Measurements from ENCODE around the gene BEND6.

DNA sequence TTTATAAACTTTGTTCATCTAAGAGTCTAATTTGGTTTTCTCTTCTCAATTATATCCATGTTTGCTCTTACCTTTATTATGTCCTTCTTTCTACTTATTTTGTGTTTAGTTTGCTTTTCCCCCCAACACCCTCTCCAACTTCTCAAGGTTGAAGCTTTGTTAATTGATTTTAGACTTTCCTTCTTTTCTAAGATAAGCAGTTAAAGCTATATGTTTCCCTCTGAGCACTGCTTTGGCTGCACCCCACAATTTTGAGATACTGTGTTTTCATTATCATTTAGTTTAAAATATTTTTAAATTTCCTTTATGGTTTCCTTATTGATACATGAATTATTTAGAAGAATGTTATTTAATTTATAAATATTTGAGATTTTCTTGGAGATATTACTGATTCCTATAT is 13.9 kb upstream of the BEND6 start:
- TF ChIP-seq POLR2A (IDR thresholded peaks at IDR 0.05; ENCODE audit: control extremely low read depth in 1 of 2, low read depth in 2 of 2, low read length in 2 of 2) (no peak), ZNF274 (IDR thresholded peaks at IDR 0.05; ENCODE audit: borderline replicate concordance, extremely low read depth, low read length) (no peak), POLR2AphosphoS5 (IDR thresholded peaks at IDR 0.05; ENCODE audit: low read depth, low read length) (no peak), TCF12 (IDR thresholded peaks at IDR 0.05; ENCODE audit: low read depth, low read length) (no peak), RXRA (IDR thresholded peaks at IDR 0.05; ENCODE audit: insufficient read depth, low read depth, low read length) (no peak), YY1 (IDR thresholded peaks at IDR 0.05; ENCODE audit: low read depth, low read length) (no peak), JUN (IDR thresholded peaks at IDR 0.05; ENCODE audit: low read depth, low read length) (no peak), RNF2 (IDR thresholded peaks at IDR 0.05; ENCODE audit: borderline replicate concordance, low read depth, low read length, missing control alignments, poor library complexity, severe bottlenecking) (no peak)
- TF ChIP-seq, protein P1, sequence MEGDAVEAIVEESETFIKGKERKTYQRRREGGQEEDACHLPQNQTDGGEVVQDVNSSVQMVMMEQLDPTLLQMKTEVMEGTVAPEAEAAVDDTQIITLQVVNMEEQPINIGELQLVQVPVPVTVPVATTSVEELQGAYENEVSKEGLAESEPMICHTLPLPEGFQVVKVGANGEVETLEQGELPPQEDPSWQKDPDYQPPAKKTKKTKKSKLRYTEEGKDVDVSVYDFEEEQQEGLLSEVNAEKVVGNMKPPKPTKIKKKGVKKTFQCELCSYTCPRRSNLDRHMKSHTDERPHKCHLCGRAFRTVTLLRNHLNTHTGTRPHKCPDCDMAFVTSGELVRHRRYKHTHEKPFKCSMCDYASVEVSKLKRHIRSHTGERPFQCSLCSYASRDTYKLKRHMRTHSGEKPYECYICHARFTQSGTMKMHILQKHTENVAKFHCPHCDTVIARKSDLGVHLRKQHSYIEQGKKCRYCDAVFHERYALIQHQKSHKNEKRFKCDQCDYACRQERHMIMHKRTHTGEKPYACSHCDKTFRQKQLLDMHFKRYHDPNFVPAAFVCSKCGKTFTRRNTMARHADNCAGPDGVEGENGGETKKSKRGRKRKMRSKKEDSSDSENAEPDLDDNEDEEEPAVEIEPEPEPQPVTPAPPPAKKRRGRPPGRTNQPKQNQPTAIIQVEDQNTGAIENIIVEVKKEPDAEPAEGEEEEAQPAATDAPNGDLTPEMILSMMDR (IDR thresholded peaks at IDR 0.05; ENCODE audit: control extremely low read depth in 1 of 3, insufficient read depth in 1 of 3, low read depth in 1 of 3, low read length in 3 of 3), result no peak
